Effector memory CD4-positive, alpha-beta T cell (primary cell): ENCODE measurements around the gene LRMDA.

Source experiments
- DNase-seq, 3 donors: peaks; one replicate each; pipeline ENCODE4 v3.0.0-alpha.2; 2020
- H3K27ac ChIP-seq: 2 replicates; pipeline ENCODE4 v1.7.0; 2013; ENCODE audit warnings: mild to moderate bottlenecking, low read length, moderate library complexity; ENCODE audit not compliant: insufficient read depth, poor library complexity, severe bottlenecking
- H3K27me3 ChIP-seq: replicated peaks from 2 replicates; pipeline ENCODE4 v1.7.0; 2013; ENCODE audit warnings: mild to moderate bottlenecking, low read length; ENCODE audit not compliant: insufficient read depth, control insufficient read depth, poor library complexity, severe bottlenecking
- H3K36me3 ChIP-seq: 2 replicates; pipeline ENCODE4 v1.7.0; 2013; ENCODE audit warnings: mild to moderate bottlenecking, low read length, moderate library complexity; ENCODE audit not compliant: control insufficient read depth, insufficient read depth
- H3K4me1 ChIP-seq: 2 replicates; pipeline ENCODE4 v1.7.0; 2013; ENCODE audit warnings: low read length, mild to moderate bottlenecking; ENCODE audit not compliant: control insufficient read depth, insufficient read depth, poor library complexity, severe bottlenecking
- H3K4me3 ChIP-seq: 2 replicates; pipeline ENCODE4 v1.7.0; 2013; ENCODE audit warnings: low read length, low read depth, mild to moderate bottlenecking; ENCODE audit not compliant: insufficient read depth, poor library complexity, severe bottlenecking
- H3K9me3 ChIP-seq: 2 replicates; pipeline ENCODE4 v1.7.0; 2013; ENCODE audit warnings: mild to moderate bottlenecking, low read length, moderate library complexity; ENCODE audit not compliant: control insufficient read depth

Gene LRMDA

DNA sequence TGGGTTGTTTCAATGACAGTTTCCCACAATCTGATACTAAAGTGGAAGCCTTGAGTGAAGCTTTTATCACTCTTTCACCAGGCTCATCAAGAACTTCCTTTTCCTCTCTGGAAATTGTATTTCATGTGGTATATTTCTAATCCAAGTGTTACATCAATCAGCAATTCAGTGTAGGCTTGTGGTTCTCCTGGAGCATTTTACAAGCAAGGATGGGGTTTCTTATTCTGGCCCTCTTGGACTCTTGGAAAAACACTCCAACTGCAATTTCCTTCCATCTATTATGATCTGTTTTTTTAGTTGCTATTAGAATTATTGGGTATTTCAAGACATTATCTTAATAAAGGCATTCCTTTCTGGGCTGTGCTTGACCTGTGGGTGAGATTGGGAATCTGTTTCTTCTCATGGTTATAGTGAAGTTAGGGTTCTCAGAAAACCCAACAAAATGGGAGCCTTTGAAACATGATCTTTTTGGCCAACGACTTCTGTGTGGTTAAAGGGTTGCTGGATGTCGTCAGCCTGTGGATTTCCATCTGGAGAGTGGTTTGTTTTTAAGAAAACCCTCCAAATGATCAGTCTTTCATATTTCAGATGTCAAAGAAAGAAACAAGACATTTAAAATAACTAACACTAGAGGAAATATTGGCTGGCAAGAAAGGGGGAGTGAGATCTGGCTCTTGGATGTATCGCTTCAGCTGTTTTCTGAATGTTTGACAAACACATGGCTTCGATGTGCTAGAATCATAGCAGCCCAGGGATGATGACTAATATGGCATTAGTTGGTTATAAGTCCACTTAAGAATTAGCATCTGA, 540.2 kb downstream of the LRMDA start:
- DNase-seq: no peak

DNA sequence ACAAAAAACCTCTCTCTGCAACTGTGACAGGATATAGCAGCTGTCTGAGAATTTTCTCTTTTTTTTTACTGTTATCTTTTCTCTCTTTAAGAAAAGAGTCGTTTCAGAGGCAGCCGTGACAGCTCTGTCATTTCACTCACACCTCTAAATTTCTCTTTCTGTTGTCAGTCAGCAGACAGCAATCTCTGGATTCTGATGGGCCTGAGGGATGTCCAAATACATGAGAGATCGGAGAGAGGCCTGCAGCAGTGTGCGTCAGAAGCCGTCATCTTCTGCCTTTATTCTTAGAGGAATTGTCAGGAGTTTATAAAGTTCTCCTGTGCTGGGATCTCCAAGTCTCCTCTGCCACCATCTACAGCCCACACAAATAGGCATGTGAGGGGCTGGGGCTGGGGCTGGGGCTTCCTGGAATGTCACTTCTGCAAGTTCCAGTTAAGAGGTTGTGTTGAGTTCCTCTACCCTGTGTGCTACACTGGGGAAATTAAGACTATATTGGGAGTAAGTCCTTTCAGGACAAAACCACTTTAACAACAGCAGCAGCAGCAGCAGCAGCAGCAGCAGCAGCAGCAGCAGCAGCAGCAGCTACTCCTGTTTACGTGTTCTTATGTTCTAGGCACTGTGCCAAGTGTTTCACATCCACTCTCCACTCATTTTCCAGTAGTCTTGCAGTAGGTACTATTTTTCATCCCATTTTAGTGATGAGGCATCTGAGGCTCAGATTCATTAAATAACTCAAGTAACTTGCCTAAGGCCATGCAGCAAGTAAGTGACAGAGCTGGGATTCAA, 541.3 kb downstream of the LRMDA start:
- no peak overlapping the region for H3K4me3 ChIP-seq
- no peaks in the 10 kb centered on the region for H3K9me3 ChIP-seq
- no peaks in the 10 kb centered on the region for H3K36me3 ChIP-seq
- no peak for DNase-seq
- no peaks in the 10 kb centered on the region for H3K4me1 ChIP-seq
- H3K27me3 ChIP-seq: no peaks in the 10 kb centered on the region
- H3K27ac ChIP-seq: no peak overlapping the region

More for the DNA sequence above, 540.2 kb downstream of the LRMDA start:
- no peaks in the 10 kb centered on the region for H3K4me1 ChIP-seq
- H3K27me3 ChIP-seq: no peaks in the 10 kb centered on the region
- H3K4me3 ChIP-seq: no peak overlapping the region
- no peaks in the 10 kb centered on the region for H3K36me3 ChIP-seq
- H3K9me3 ChIP-seq: no peaks in the 10 kb centered on the region
- no peak overlapping the region for H3K27ac ChIP-seq

- no peak for DNase-seq
Measured at GRCh38 chr10:75974080-75974479, 542.7 kb downstream of the LRMDA start.

GRCh38 chr10:75976681-75977080, 545.3 kb downstream of the LRMDA start:
- Histone ChIP-seq H3K4me3 (no peak overlapping the region), H3K27ac (no peak overlapping the region), H3K36me3 (no peaks in the 10 kb centered on the region), H3K4me1 (no peaks in the 10 kb centered on the region), H3K27me3 (no peaks in the 10 kb centered on the region), H3K9me3 (no peaks in the 10 kb centered on the region)
- no peak for DNase-seq

More at GRCh38 chr10:75974080-75974479, 542.7 kb downstream of the LRMDA start:
- Histone ChIP-seq H3K4me3 (no peak overlapping the region), H3K27ac (no peak overlapping the region), H3K36me3 (no peaks in the 10 kb centered on the region), H3K9me3 (no peaks in the 10 kb centered on the region), H3K4me1 (no peaks in the 10 kb centered on the region), H3K27me3 (no peaks in the 10 kb centered on the region)

DNA sequence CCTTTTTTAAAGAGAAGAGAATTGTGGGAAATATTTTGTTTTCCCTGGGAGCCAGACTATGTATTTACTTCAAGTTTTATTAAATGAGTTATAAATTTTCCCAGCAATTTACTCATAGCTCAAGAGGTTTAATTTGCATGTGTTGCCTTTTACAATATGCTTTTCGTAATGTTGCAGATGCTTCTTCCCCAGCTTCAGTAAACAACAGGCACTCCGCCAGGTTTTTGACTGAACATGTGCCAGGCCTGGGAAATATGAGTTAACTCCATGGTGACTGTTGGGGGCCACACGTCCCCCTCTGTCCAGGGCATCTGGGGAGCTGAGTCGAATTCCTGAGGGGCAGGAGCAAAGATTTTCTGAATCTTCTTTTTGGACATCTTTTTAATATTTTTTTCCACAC, 545.7 kb downstream of the LRMDA start:
- no peak for DNase-seq
- Histone ChIP-seq H3K27ac (no peak overlapping the region), H3K9me3 (no peaks in the 10 kb centered on the region), H3K4me3 (no peak overlapping the region), H3K4me1 (no peaks in the 10 kb centered on the region), H3K27me3 (no peaks in the 10 kb centered on the region), H3K36me3 (no peaks in the 10 kb centered on the region)

- Histone ChIP-seq H3K27me3 (no peaks in the 10 kb centered on the region), H3K9me3 (no peaks in the 10 kb centered on the region), H3K4me3 (no peak overlapping the region), H3K4me1 (no peaks in the 10 kb centered on the region), H3K27ac (no peak overlapping the region), H3K36me3 (no peaks in the 10 kb centered on the region)
- DNase-seq: no peak
Measured at GRCh38 chr10:75978213-75978612, 546.8 kb downstream of the LRMDA start.

- no peaks in the 10 kb centered on the region for H3K36me3 ChIP-seq
- no peaks in the 10 kb centered on the region for H3K9me3 ChIP-seq
- H3K27me3 ChIP-seq: no peaks in the 10 kb centered on the region
- H3K4me1 ChIP-seq: no peaks in the 10 kb centered on the region
- H3K4me3 ChIP-seq: no peak overlapping the region
- no peak for DNase-seq
- H3K27ac ChIP-seq: no peak overlapping the region
Measured at GRCh38 chr10:75980419-75981002, 549.1 kb downstream of the LRMDA start.

DNA sequence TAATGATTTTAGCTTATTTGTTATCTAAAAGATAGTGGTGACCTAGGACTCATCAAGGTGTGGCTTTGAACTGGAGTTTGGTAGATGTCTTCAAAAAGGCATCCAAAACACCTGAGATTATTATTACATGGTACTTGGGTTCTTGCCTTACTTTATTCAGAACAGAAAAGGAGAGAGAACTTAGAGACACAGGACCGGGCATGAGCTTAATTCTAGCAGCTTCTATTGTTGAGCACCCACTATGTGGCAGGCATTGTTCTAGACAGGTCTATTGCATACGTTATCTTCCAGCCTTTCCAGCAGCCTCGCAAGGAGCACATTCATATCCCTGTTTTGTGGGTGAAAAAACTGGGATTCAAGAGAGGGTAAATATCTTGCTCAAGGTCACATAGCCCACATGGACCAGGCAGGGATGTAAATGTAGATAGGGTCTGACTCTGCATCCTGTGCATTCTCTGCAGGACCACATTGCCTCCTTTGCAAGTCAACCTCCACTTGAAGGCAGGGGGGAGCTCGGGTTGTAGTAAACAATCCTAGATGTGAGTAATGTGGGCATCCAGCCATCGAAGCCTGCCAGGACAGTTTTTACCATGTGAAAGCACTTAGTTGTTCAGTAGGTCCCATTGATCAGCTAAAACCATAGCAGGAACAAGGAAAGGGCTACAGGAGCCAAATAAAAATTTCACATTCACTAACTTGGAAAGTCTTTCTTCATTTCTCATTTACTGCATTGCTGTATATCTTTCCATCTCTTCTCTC, 551.4 kb downstream of the LRMDA start:
- no peaks in the 10 kb centered on the region for H3K9me3 ChIP-seq
- H3K27ac ChIP-seq: no peak overlapping the region
- no peaks in the 10 kb centered on the region for H3K4me1 ChIP-seq
- DNase-seq: no peak
- H3K27me3 ChIP-seq: no peaks in the 10 kb centered on the region
- no peaks in the 10 kb centered on the region for H3K36me3 ChIP-seq
- H3K4me3 ChIP-seq: no peak overlapping the region

DNA sequence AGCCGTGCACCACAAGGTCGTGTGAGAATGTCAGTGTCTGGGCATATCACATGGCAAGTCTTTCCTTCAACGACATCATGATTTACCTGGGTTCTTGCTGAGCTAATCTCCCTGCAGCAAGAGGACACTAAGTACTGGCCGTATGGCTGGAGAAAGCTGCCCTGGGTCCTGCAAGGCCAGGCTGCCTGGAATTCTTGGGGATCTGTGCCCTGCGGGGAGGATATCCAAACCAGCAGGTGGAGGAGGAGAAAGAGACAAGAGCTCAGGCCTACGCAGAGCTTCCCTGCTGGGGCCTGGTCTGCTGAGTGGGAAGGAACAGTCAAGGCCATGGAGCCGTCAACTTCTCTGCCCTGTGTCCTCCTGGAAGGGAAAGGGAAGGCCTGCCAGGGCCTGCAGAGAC, 552.6 kb downstream of the LRMDA start:
- Histone ChIP-seq H3K9me3 (no peaks in the 10 kb centered on the region), H3K27ac (no peak overlapping the region), H3K4me1 (no peaks in the 10 kb centered on the region), H3K36me3 (no peaks in the 10 kb centered on the region), H3K27me3 (no peaks in the 10 kb centered on the region), H3K4me3 (no peak overlapping the region)
- no peak for DNase-seq
